Left ventricle myocardium inferior (tissue), 1 donor: Measurements from ENCODE around the gene GLCCI1. TPM values are rescaled to one million over a fixed set of nuclear protein-coding genes. Genes with fewer than 3 reads are reported as not detected.

Experiments used
- DNase-seq: peaks from one replicate; pipeline ENCODE4 v3.0.0-alpha.2; 2020
- H3K27ac ChIP-seq: fragments of 200-600 bp; replicated peaks from 2 replicates; pipeline ENCODE4 v1.8.0; 2021
- H3K27me3 ChIP-seq: fragments of 200-600 bp; 2 replicates; pipeline ENCODE4 v1.8.0; 2021; ENCODE audit warnings: low read depth
- H3K36me3 ChIP-seq: fragments of 200-600 bp; 2 replicates; pipeline ENCODE4 v1.8.0; 2021
- H3K4me1 ChIP-seq: fragments of 200-600 bp; 2 replicates; pipeline ENCODE4 v1.8.0; 2021
- H3K4me3 ChIP-seq: fragments of 200-600 bp; 2 replicates; pipeline ENCODE4 v1.8.0; 2021; ENCODE audit warnings: mild to moderate bottlenecking, moderate library complexity
- H3K9me3 ChIP-seq: fragments of 200-600 bp; replicated peaks from 2 replicates; pipeline ENCODE4 v1.8.0; 2021
- intact Hi-C: fragments of 100-400 bp; cut with micrococcal nuclease; formaldehyde crosslinking; loops from one replicate; pipeline ENCODE4 v1.11.0; 2022
- total RNA-seq: library from RNA; stranded (reverse); fragmentation: NEBNext Ultra II Directional; extraction: Animal tissue kit (Norgen Biotek cat#: 25700); gene quantifications from one replicate; pipeline ENCODE4 v1.2.1, GENCODE V29; 2021
- TF ChIP-seq, protein P1 (sequence below): fragments of 200-600 bp; IDR thresholded peaks from 2 replicates; pipeline ENCODE4 v1.8.0; 2021; ENCODE audit warnings: antibody characterized with exemption, mild to moderate bottlenecking, borderline replicate concordance
- donor health status: DM: no; HTN: yes; CAD: no; lungs with severe emphysema.

Gene GLCCI1
- total RNA-seq, 1 donor from 2014 or later, result 5.8 TPM

GRCh38 chr7:7978860-7979259 lies 10.3 kb downstream of the GLCCI1 start:
- H3K9me3 ChIP-seq, result no peaks in the 10 kb centered on the region
- H3K36me3 ChIP-seq, result no peaks in the 10 kb centered on the region
- TF ChIP-seq, protein P1, sequence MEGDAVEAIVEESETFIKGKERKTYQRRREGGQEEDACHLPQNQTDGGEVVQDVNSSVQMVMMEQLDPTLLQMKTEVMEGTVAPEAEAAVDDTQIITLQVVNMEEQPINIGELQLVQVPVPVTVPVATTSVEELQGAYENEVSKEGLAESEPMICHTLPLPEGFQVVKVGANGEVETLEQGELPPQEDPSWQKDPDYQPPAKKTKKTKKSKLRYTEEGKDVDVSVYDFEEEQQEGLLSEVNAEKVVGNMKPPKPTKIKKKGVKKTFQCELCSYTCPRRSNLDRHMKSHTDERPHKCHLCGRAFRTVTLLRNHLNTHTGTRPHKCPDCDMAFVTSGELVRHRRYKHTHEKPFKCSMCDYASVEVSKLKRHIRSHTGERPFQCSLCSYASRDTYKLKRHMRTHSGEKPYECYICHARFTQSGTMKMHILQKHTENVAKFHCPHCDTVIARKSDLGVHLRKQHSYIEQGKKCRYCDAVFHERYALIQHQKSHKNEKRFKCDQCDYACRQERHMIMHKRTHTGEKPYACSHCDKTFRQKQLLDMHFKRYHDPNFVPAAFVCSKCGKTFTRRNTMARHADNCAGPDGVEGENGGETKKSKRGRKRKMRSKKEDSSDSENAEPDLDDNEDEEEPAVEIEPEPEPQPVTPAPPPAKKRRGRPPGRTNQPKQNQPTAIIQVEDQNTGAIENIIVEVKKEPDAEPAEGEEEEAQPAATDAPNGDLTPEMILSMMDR, result no peak
- no peak overlapping the region for H3K4me3 ChIP-seq
- H3K27me3 ChIP-seq, result no peaks in the 10 kb centered on the region
- intact Hi-C loops, result no loop called here
- DNase-seq, result no peak
- H3K4me1 ChIP-seq, result peaks cover 10% of the 10 kb centered on the region
- no peak overlapping the region for H3K27ac ChIP-seq

DNA sequence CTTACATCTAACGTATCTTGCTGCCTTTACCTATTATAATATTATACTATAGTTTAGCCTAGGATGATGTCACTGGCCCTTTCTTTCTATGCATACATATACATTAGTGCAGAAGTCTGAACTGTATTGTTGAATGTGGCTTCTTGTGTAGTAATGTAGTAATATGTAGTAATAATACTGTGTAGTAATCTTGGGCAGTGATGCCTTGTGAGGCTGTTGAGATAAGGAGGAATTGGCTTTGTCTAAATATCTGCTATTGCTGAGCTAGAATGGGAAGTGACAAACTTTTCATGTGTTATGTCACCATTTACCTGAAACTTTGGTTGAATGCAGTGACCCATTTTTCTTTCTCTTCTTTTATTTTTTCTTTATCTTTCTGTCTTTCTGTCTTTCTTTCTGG lies 11.0 kb downstream of the GLCCI1 start:
- Histone ChIP-seq H3K27me3 (no peaks in the 10 kb centered on the region), H3K4me1 (peaks cover 10% of the 10 kb centered on the region), H3K9me3 (no peaks in the 10 kb centered on the region), H3K4me3 (no peak overlapping the region), H3K36me3 (no peaks in the 10 kb centered on the region), H3K27ac (no peak overlapping the region)
- TF ChIP-seq, protein P1, result no peak
- intact Hi-C loops, result no loop called here
- no peak for DNase-seq

- H3K4me3 ChIP-seq, result no peak overlapping the region
- no peaks in the 10 kb centered on the region for H3K36me3 ChIP-seq
- H3K27ac ChIP-seq, result no peak overlapping the region
- DNase-seq, result no peak
- H3K9me3 ChIP-seq, result no peaks in the 10 kb centered on the region
- H3K27me3 ChIP-seq, result no peaks in the 10 kb centered on the region
- TF ChIP-seq, protein P1, result no peak
- intact Hi-C loops, result no loop called here
- peaks cover 13% of the 10 kb centered on the region for H3K4me1 ChIP-seq
These were observed 11.5 kb downstream of the GLCCI1 start for GRCh38 chr7:7980134-7980533.

DNA sequence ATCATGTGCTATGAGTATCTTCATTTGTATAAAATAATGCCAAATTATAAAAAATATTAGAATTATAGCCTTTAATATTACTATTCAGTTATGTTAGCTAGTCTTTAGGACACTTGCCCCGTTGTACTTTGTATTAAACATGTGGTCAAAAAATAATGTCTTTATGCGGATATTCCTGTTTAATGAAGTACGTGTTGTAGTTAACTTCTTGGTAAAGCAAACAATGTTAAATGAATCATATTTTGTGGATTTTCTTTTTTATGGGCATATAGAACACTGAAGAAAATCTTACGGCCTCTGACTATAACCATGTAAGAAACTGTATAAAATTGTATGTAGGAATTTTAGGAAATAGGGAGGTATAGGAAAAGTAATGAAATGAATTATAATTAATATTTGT lies 14.3 kb downstream of the GLCCI1 start:
- H3K9me3 ChIP-seq, result no peaks in the 10 kb centered on the region
- no peaks in the 10 kb centered on the region for H3K27me3 ChIP-seq
- intact Hi-C loops, result no loop called here
- no peaks in the 10 kb centered on the region for H3K36me3 ChIP-seq
- TF ChIP-seq, protein P1, result no peak
- no peak overlapping the region for H3K4me3 ChIP-seq
- peaks cover 5% of the 10 kb centered on the region for H3K4me1 ChIP-seq
- DNase-seq, result no peak
- H3K27ac ChIP-seq, result no peak overlapping the region

- Histone ChIP-seq H3K4me3 (no peak overlapping the region), H3K9me3 (no peaks in the 10 kb centered on the region), H3K27me3 (no peaks in the 10 kb centered on the region), H3K27ac (no peak overlapping the region), H3K36me3 (no peaks in the 10 kb centered on the region), H3K4me1 (peaks cover 16% of the 10 kb centered on the region)
- TF ChIP-seq, protein P1, result no peak
- intact Hi-C loops, result no loop called here
- DNase-seq, result no peak
These were observed 15.8 kb downstream of the GLCCI1 start for GRCh38 chr7:7984424-7984823.

- Histone ChIP-seq H3K9me3 (peaks cover 29% of the 10 kb centered on the region), H3K27me3 (no peaks in the 10 kb centered on the region), H3K27ac (no peak overlapping the region), H3K36me3 (no peaks in the 10 kb centered on the region), H3K4me1 (peaks cover 24% of the 10 kb centered on the region), H3K4me3 (no peak overlapping the region)
- TF ChIP-seq, protein P1, result no peak
- DNase-seq, result no peak
- intact Hi-C loops, result no loop called here
These were observed 20.1 kb downstream of the GLCCI1 start for GRCh38 chr7:7988706-7989105.
